Measurements from ENCODE around the gene ZNF304.

Gene ZNF304

GRCh38 chr19:57327993-57328392 lies 23.1 kb upstream of the ZNF304 start:
- peaks cover 71 to 89% of the 10 kb centered on the region in 2 donors for H3K36me3 Mint-ChIP-seq
- no peak for DNase-seq
- peaks cover 7 to 10% of the 10 kb centered on the region in 2 donors for H3K9me3 Mint-ChIP-seq
- H3K4me3 Mint-ChIP-seq: no peak overlapping the region
- H3K4me1 Mint-ChIP-seq: peaks cover 0 to 2% of the 10 kb centered on the region in 2 donors
- no peaks in the 10 kb centered on the region for H3K27me3 Mint-ChIP-seq
- no peak overlapping the region for H3K27ac Mint-ChIP-seq
- ATAC-seq (replicated peaks): no peak

GRCh38 chr19:57334191-57334590 lies 16.9 kb upstream of the ZNF304 start:
- no peak overlapping the region for H3K4me3 Mint-ChIP-seq
- peaks cover 0 to under 1% of the 10 kb centered on the region in 2 donors for H3K9me3 Mint-ChIP-seq

GRCh38 chr19:57338877-57339276 lies 12.2 kb upstream of the ZNF304 start:
- Mint-ChIP-seq H3K27me3 (no peaks in the 10 kb centered on the region), H3K36me3 (peaks cover 18 to 25% of the 10 kb centered on the region in 2 donors), H3K27ac (no peak overlapping the region), H3K4me1 (peaks cover 3 to 6% of the 10 kb centered on the region in 2 donors), H3K4me3 (no peak overlapping the region), H3K9me3 (no peaks in the 10 kb centered on the region)
- DNase-seq (no peak), ATAC-seq (replicated peaks) (no peak)

More at GRCh38 chr19:57334191-57334590, 16.9 kb upstream of the ZNF304 start:
- Mint-ChIP-seq H3K27me3 (no peaks in the 10 kb centered on the region), H3K27ac (no peak overlapping the region), H3K36me3 (peaks cover 36 to 59% of the 10 kb centered on the region in 2 donors), H3K4me1 (no peaks in the 10 kb centered on the region)
- DNase-seq: no peak
- ATAC-seq (replicated peaks): no peak

GRCh38 chr19:57342582-57342981 lies 8.5 kb upstream of the ZNF304 start:
- H3K27ac Mint-ChIP-seq: no peak overlapping the region

GRCh38 chr19:57348136-57348535 lies 2.9 kb upstream of the ZNF304 start:
- no peak for ATAC-seq (replicated peaks)
- H3K4me1 Mint-ChIP-seq: peaks cover 21 to 29% of the 10 kb centered on the region in 2 donors
- peaks cover 18 to 24% of the 10 kb centered on the region in 2 donors for H3K36me3 Mint-ChIP-seq
- H3K4me3 Mint-ChIP-seq: no peak overlapping the region
- peaks cover 0 to 9% of the 10 kb centered on the region in 2 donors for H3K9me3 Mint-ChIP-seq
- H3K27me3 Mint-ChIP-seq: peaks cover 3 to 12% of the 10 kb centered on the region in 2 donors
- no peak overlapping the region for H3K27ac Mint-ChIP-seq
- DNase-seq: no peak

More at GRCh38 chr19:57342582-57342981, 8.5 kb upstream of the ZNF304 start:
- H3K4me1 Mint-ChIP-seq: peaks cover 3 to 6% of the 10 kb centered on the region in 2 donors
- no peaks in the 10 kb centered on the region for H3K9me3 Mint-ChIP-seq
- no peak for ATAC-seq (replicated peaks)
- peaks cover 3 to 9% of the 10 kb centered on the region in 2 donors for H3K27me3 Mint-ChIP-seq
- peaks cover 2 to 7% of the 10 kb centered on the region in 2 donors for H3K36me3 Mint-ChIP-seq
- no peak for DNase-seq
- no peak overlapping the region for H3K4me3 Mint-ChIP-seq

GRCh38 chr19:57351867-57352266 lies 796 bp downstream of the ZNF304 start:
- Mint-ChIP-seq H3K9me3 (peaks cover 2 to 24% of the 10 kb centered on the region in 2 donors), H3K36me3 (peaks cover 52 to 61% of the 10 kb centered on the region in 2 donors), H3K4me1 (peaks cover 26 to 36% of the 10 kb centered on the region in 2 donors), H3K27ac (peak overlapping the region; percentile 97), H3K27me3 (peaks cover 0 to 7% of the 10 kb centered on the region in 2 donors), H3K4me3 (peak overlapping the region; percentile 95 to 96)
- DNase-seq (no peak), ATAC-seq (replicated peaks) (no peak)

- H3K27ac Mint-ChIP-seq: no peak overlapping the region
- H3K4me1 Mint-ChIP-seq: peaks cover 25 to 29% of the 10 kb centered on the region in 2 donors
- H3K27me3 Mint-ChIP-seq: no peaks in the 10 kb centered on the region
- DNase-seq: no peak
- peaks cover 2 to 24% of the 10 kb centered on the region in 2 donors for H3K9me3 Mint-ChIP-seq
- peaks cover 71 to 88% of the 10 kb centered on the region in 2 donors for H3K36me3 Mint-ChIP-seq
- ATAC-seq (replicated peaks): no peak
- no peak overlapping the region for H3K4me3 Mint-ChIP-seq
Measured at GRCh38 chr19:57355916-57356315, 4.8 kb downstream of the ZNF304 start.

GRCh38 chr19:57357406-57357805 lies 6.3 kb downstream of the ZNF304 start:
- Mint-ChIP-seq H3K4me3 (no peak overlapping the region), H3K36me3 (peaks cover 61 to 77% of the 10 kb centered on the region in 2 donors), H3K27ac (no peak overlapping the region), H3K27me3 (no peaks in the 10 kb centered on the region), H3K9me3 (peaks cover 5 to 21% of the 10 kb centered on the region in 2 donors), H3K4me1 (peaks cover 14% of the 10 kb centered on the region in 2 donors)
- ATAC-seq (replicated peaks) (no peak), DNase-seq (no peak)

GRCh38 chr19:57359300-57359699 lies 8.2 kb downstream of the ZNF304 start:
- DNase-seq (no peak), ATAC-seq (replicated peaks) (no peak)
- H3K27ac Mint-ChIP-seq: no peak overlapping the region
- no peaks in the 10 kb centered on the region for H3K27me3 Mint-ChIP-seq
- H3K36me3 Mint-ChIP-seq: peaks cover 51 to 70% of the 10 kb centered on the region in 2 donors
- no peak overlapping the region for H3K4me3 Mint-ChIP-seq
- peaks cover 8 to 11% of the 10 kb centered on the region in 2 donors for H3K4me1 Mint-ChIP-seq
- peaks cover 5 to 15% of the 10 kb centered on the region in 2 donors for H3K9me3 Mint-ChIP-seq

- peak overlapping the region; percentile 97 to 98 for H3K4me3 Mint-ChIP-seq
- peaks cover 9 to 11% of the 10 kb centered on the region in 2 donors for H3K4me1 Mint-ChIP-seq
- no peak for DNase-seq
- no peaks in the 10 kb centered on the region for H3K27me3 Mint-ChIP-seq
- H3K36me3 Mint-ChIP-seq: peaks cover 28 to 43% of the 10 kb centered on the region in 2 donors
- no peak overlapping the region for H3K27ac Mint-ChIP-seq
- ATAC-seq (replicated peaks): no peak
- H3K9me3 Mint-ChIP-seq: peaks cover 2 to 7% of the 10 kb centered on the region in 2 donors
Measured at GRCh38 chr19:57362419-57362818, 11.3 kb downstream of the ZNF304 start.

- H3K4me3 Mint-ChIP-seq: peak within 1 kb of the TSS; percentile 97 to 98
- peaks cover 9 to 11% of the 10 kb centered on the region in 2 donors for H3K4me1 Mint-ChIP-seq
- peak within 1 kb of the TSS; percentile 96 for H3K27ac Mint-ChIP-seq
- peak; percentile 99 for DNase-seq
- peak; percentile 95 to 96 for ATAC-seq (replicated peaks)
- no peaks in the 10 kb centered on the region for H3K27me3 Mint-ChIP-seq
- H3K36me3 Mint-ChIP-seq: peaks cover 24 to 40% of the 10 kb centered on the region in 2 donors
- H3K9me3 Mint-ChIP-seq: peaks cover 2 to 7% of the 10 kb centered on the region in 2 donors
Measured at GRCh38 chr19:57362997-57363687, 12.1 kb downstream of the ZNF304 start, which contains the start of the genes TRAPPC2B and ZNF547. TRAPPC2B (plus strand) TSS chr19:57363551; CDS start chr19:57364834, 1,283 bp downstream. ZNF547 (plus strand) TSS chr19:57363551; CDS start chr19:57368556, 5,005 bp downstream.

GRCh38 chr19:57363688-57364181 lies 12.7 kb downstream of the ZNF304 start:
- DNase-seq (no peak), ATAC-seq (replicated peaks) (peak; percentile 17 to 24)
- Mint-ChIP-seq H3K4me3 (peak overlapping the region; percentile 97 to 98), H3K4me1 (peaks cover 9 to 13% of the 10 kb centered on the region in 2 donors), H3K36me3 (peaks cover 22 to 40% of the 10 kb centered on the region in 2 donors), H3K9me3 (peaks cover 2 to 9% of the 10 kb centered on the region in 2 donors), H3K27ac (peak overlapping the region; percentile 96), H3K27me3 (no peaks in the 10 kb centered on the region)

GRCh38 chr19:57366776-57367175 lies 15.7 kb downstream of the ZNF304 start:
- Mint-ChIP-seq H3K9me3 (peaks cover 0 to 15% of the 10 kb centered on the region in 2 donors), H3K27ac (no peak overlapping the region), H3K4me1 (peaks cover 18 to 24% of the 10 kb centered on the region in 2 donors), H3K36me3 (peaks cover 40 to 56% of the 10 kb centered on the region in 2 donors), H3K4me3 (no peak overlapping the region), H3K27me3 (no peaks in the 10 kb centered on the region)
- no peak for ATAC-seq (replicated peaks)
- no peak for DNase-seq

GRCh38 chr19:57374179-57374578 lies 23.1 kb downstream of the ZNF304 start:
- Mint-ChIP-seq H3K4me1 (peaks cover 4 to 14% of the 10 kb centered on the region in 2 donors), H3K27ac (no peak overlapping the region), H3K4me3 (no peak overlapping the region), H3K27me3 (no peaks in the 10 kb centered on the region), H3K9me3 (peaks cover 30 to 34% of the 10 kb centered on the region in 2 donors), H3K36me3 (peaks cover 86 to 96% of the 10 kb centered on the region in 2 donors)
- DNase-seq (no peak), ATAC-seq (replicated peaks) (no peak)

Measured in stimulated activated naive B cell treated with anti-CD40 and anti-IgM and Interleukin-4, amounts not matched to agents 10 μg/mL and 1 μg/mL and 100 μg/mL, for 72 hours (primary cell).